ENCODE measurements around the gene MAVS.

The MAVS gene

DNA sequence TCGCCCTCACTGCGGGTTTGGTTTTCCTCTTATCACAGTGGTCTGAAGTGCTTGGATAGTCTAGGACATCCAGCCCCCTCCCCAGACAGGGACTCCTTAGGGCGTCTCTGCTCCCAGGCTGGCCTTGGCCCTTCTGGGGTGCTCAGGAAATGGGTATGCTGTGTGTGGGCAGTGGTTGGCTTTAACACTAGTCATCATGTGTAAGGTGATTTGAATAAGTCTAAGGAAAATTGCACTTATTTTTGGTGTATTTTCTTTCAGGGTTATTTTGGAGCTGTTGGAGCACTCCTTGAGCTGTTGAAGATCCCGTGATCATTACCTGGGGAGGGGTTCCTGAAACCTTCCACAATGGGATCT, 76.3 kb downstream of the MAVS start:
- Histone ChIP-seq H3K27ac (no peak overlapping the region), H3K4me3 (ENCODE audit: low read depth, low read length) (no peak overlapping the region), H3K27me3 (replicated peaks) (no peaks in the 10 kb centered on the region), H3K36me3 (replicated peaks) (peaks cover 61% of the 10 kb centered on the region)
- no peak for DNase-seq
- TF ChIP-seq, protein P1, sequence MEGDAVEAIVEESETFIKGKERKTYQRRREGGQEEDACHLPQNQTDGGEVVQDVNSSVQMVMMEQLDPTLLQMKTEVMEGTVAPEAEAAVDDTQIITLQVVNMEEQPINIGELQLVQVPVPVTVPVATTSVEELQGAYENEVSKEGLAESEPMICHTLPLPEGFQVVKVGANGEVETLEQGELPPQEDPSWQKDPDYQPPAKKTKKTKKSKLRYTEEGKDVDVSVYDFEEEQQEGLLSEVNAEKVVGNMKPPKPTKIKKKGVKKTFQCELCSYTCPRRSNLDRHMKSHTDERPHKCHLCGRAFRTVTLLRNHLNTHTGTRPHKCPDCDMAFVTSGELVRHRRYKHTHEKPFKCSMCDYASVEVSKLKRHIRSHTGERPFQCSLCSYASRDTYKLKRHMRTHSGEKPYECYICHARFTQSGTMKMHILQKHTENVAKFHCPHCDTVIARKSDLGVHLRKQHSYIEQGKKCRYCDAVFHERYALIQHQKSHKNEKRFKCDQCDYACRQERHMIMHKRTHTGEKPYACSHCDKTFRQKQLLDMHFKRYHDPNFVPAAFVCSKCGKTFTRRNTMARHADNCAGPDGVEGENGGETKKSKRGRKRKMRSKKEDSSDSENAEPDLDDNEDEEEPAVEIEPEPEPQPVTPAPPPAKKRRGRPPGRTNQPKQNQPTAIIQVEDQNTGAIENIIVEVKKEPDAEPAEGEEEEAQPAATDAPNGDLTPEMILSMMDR (IDR thresholded peaks at IDR 0.05; ENCODE audit: low read depth, low read length, missing control alignments) = no peak
- in situ Hi-C loops (cut with HindIII; ENCODE audit: low pct_ligation_motif_present, low sequenced_read_pairs) = loop anchor here (25.0 kb wide), 1 partner anchor 164 kb away; no protein-coding TSS in a partner anchor

DNA sequence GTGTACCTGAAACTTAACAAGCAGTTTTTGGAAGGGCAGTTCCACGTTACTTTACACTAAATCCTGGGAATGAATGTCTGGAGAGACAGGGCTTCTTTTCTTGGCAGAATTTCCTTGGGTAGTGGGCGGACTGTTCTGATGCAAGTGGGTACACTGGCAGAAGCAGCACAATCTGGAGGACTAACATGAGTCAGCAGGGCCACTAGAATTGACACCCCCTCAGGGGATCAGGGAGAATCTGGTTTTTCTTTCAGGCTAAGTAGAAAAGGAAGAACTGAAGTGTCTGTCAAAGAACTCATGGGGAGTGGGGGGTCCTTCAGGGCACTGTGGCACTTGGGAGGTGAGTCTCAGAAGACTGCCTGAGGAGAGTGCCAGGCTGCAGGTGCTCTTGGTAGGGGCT, 77.2 kb downstream of the MAVS start:
- DNase-seq = peak; percentile 40
- Histone ChIP-seq H3K27ac (no peak overlapping the region), H3K27me3 (replicated peaks) (no peaks in the 10 kb centered on the region), H3K4me3 (ENCODE audit: low read depth, low read length) (no peak overlapping the region), H3K36me3 (replicated peaks) (peaks cover 55% of the 10 kb centered on the region)
- TF ChIP-seq, protein P1 (IDR thresholded peaks at IDR 0.05; ENCODE audit: low read depth, low read length, missing control alignments) = no peak
- in situ Hi-C loops (cut with HindIII; ENCODE audit: low pct_ligation_motif_present, low sequenced_read_pairs) = loop anchor here (25.0 kb wide), 1 partner anchor 163 kb away; no protein-coding TSS in a partner anchor

DNA sequence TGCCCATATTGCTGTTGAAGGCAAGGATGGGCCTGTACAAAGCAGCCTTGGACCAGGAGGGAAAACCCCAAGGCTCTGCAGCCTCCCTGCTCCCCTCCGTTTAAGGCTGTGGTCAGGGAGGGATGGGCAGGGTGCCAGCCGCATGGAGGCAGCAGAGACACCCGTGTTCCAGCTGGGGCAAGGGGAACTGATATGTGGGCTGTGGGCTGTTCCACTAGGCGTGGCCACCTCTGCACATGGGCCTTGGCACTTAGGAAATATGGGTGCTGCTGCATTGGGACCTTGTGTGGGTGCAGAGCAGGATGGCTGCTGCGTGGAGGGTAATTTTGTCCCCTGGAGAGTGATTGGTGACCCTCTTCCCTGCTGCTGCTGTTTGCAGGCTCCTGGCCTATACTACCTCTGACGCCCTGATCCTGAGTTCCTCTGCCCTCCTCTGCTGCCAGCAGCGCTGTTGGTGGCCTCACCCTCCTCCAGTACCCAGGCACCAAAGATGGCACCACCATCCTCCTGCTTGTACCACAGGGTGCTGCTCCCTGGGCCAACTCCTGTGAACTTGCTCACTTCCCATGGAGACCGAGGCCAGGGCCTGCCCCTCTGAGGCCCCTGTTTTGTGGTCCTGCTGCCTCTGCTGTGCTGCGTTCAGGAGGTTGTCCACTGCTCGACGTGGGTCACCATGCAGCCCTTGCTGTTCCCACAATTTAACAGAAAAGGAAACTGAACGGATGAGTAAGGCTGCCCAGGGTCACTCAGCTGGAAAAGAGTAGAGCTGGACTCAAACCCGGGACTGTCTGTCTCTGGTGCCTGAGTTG, 77.9 kb downstream of the MAVS start:
- in situ Hi-C loops (cut with HindIII; ENCODE audit: low pct_ligation_motif_present, low sequenced_read_pairs) = loop anchor here (25.0 kb wide), 1 partner anchor 163 kb away; no protein-coding TSS in a partner anchor
- Histone ChIP-seq H3K4me3 (ENCODE audit: low read depth, low read length) (no peak overlapping the region), H3K27me3 (replicated peaks) (no peaks in the 10 kb centered on the region), H3K36me3 (replicated peaks) (peaks cover 54% of the 10 kb centered on the region), H3K27ac (no peak overlapping the region)
- TF ChIP-seq, protein P1 (IDR thresholded peaks at IDR 0.05; ENCODE audit: low read depth, low read length, missing control alignments) = no peak
- no peak for DNase-seq

DNA sequence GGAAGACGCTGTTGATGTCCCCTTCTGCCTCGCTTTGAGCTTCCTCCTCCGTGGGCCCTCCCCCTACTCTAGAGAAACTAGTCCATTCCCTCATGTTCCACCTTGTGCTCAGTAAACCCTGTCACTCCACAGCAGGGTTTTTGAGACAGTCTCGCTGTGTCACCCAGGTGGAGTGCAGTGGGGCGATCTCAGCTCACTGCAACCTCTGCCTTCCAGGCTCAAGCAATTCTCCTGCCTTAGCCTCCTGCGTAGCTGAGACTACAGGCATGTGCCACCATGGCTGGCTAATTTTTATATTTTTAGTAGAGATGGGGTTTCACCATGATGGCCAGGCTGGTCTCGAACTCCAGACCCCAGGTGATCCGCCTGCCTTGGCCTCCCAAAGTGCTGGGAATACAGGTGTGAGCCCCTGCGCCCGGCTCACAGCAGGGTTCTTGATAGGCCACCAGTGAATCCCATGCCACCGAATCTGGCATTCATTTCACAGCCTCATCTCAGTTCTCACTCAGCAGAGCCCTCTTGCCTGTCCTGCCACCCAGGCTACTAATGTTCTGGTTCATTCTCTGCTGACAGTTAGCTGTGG, 78.6 kb downstream of the MAVS start:
- in situ Hi-C loops (cut with HindIII; ENCODE audit: low pct_ligation_motif_present, low sequenced_read_pairs) = no loop called here
- no peak overlapping the region for H3K4me3 ChIP-seq (ENCODE audit: low read depth, low read length)
- H3K36me3 ChIP-seq (replicated peaks) = peaks cover 54% of the 10 kb centered on the region
- H3K27me3 ChIP-seq (replicated peaks) = no peaks in the 10 kb centered on the region
- TF ChIP-seq, protein P1 (IDR thresholded peaks at IDR 0.05; ENCODE audit: low read depth, low read length, missing control alignments) = no peak
- no peak for DNase-seq
- H3K27ac ChIP-seq = no peak overlapping the region
